ENCODE data around the gene NFE2. TPM values are rescaled to one million over a fixed set of nuclear protein-coding genes. Genes with fewer than 3 reads are reported as not detected.

The NFE2 gene
- polyA plus RNA-seq, 1 experiment, result 0.25 TPM

DNA sequence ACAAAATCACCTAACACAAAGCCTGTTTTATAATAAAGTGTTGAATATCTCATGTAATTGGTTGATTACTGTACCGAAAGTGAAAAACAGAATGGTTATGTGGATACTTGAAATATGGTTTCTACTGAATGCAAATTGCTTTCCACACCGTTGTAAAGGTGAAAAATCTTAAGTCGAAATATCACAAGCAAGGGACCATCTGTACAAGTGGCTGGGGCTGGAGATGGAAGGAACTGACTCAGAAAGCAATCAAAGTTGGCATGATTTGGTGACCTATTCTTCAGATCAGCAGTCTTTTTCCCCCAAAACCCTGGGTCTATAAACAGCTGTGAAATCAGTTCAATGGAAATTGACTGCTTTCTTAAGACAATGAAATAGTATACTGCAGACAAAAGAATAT is 24.4 kb downstream of the NFE2 start:
- H3K9me3 ChIP-seq (ENCODE audit: control insufficient read depth, insufficient read depth, low read length), result no peaks in the 10 kb centered on the region
- CTCF ChIA-PET, result interaction anchor here (0.7 kb wide), 1 partner anchor 37 kb away, joined by 3 read pairs; no protein-coding TSS in a partner anchor
- no peaks in the 10 kb centered on the region for H3K27me3 ChIP-seq (ENCODE audit: control insufficient read depth, insufficient read depth, low read length)
- POLR2A ChIA-PET, result interaction anchor here (0.6 kb wide), 1 partner anchor 45 kb away, joined by 3 read pairs; no protein-coding TSS in a partner anchor
- DNase-seq (ENCODE audit: low read depth, low spot score), result no peak
- H3K27ac ChIP-seq (ENCODE audit: low read depth, low read length), result no peak overlapping the region
- no peak overlapping the region for H3K4me3 ChIP-seq (ENCODE audit: low read depth, low read length)
- TF ChIP-seq, protein P1, sequence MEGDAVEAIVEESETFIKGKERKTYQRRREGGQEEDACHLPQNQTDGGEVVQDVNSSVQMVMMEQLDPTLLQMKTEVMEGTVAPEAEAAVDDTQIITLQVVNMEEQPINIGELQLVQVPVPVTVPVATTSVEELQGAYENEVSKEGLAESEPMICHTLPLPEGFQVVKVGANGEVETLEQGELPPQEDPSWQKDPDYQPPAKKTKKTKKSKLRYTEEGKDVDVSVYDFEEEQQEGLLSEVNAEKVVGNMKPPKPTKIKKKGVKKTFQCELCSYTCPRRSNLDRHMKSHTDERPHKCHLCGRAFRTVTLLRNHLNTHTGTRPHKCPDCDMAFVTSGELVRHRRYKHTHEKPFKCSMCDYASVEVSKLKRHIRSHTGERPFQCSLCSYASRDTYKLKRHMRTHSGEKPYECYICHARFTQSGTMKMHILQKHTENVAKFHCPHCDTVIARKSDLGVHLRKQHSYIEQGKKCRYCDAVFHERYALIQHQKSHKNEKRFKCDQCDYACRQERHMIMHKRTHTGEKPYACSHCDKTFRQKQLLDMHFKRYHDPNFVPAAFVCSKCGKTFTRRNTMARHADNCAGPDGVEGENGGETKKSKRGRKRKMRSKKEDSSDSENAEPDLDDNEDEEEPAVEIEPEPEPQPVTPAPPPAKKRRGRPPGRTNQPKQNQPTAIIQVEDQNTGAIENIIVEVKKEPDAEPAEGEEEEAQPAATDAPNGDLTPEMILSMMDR (IDR thresholded peaks at IDR 0.05; ENCODE audit: low read depth, low read length), result no peak

DNA sequence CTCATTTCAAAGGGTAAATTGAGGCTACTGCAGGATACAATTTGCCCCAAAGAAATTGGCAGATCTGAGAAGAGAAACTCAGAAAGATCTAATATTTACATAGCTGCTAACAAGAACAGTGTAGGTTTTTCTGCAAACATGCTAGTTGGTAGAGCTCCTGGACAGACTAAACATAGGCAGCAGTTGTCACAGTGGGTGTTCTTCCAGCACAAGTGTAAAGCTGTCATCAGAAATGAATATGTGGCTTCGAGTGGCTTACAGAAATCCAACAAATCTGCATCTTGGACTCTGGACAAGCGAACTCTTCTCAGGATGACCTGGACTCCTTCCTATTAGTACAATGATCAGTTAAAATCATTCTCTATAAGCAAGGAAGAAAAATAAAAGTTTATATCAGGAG is 26.8 kb downstream of the NFE2 start:
- Histone ChIP-seq H3K27me3 (ENCODE audit: control insufficient read depth, insufficient read depth, low read length) (no peaks in the 10 kb centered on the region), H3K27ac (ENCODE audit: low read depth, low read length) (no peak overlapping the region), H3K9me3 (ENCODE audit: control insufficient read depth, insufficient read depth, low read length) (no peaks in the 10 kb centered on the region), H3K4me3 (ENCODE audit: low read depth, low read length) (no peak overlapping the region)
- no peak for DNase-seq (ENCODE audit: low read depth, low spot score)
- POLR2A ChIA-PET, result no interaction called here
- TF ChIP-seq, protein P1 (IDR thresholded peaks at IDR 0.05; ENCODE audit: low read depth, low read length), result no peak
- CTCF ChIA-PET, result interaction anchor here (1.0 to 4.4 kb wide), 4 partner anchors 22 to 105 kb away, joined by 3 to 26 read pairs (median 4); partner anchors contain the start of gene COPZ1

DNA sequence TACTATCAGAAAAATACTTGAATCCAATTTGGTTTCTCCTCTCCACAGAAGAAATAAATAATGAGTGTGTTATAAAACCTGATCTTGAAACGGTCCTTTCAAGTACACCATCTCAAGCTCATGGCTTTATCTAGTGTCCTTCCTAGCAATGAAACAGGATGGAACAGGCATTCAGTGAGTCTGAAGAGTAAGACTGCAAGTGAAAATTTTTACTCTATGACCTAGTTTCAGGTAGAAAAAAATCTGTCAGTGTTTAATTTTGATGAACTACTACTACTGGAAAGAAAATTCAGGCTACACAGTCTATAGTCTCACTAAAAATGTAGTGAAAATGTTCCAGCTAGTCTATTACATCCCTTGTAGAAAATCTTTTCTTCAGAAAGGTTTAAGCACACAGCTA is 28.6 kb downstream of the NFE2 start:
- Histone ChIP-seq H3K27me3 (ENCODE audit: control insufficient read depth, insufficient read depth, low read length) (no peaks in the 10 kb centered on the region), H3K4me3 (ENCODE audit: low read depth, low read length) (no peak overlapping the region), H3K9me3 (ENCODE audit: control insufficient read depth, insufficient read depth, low read length) (no peaks in the 10 kb centered on the region), H3K27ac (ENCODE audit: low read depth, low read length) (no peak overlapping the region)
- POLR2A ChIA-PET, result no interaction called here
- TF ChIP-seq, protein P1 (IDR thresholded peaks at IDR 0.05; ENCODE audit: low read depth, low read length), result no peak
- CTCF ChIA-PET, result interaction anchor here (1.0 to 4.4 kb wide), 2 partner anchors 20 to 58 kb away, joined by 3 to 26 read pairs; no protein-coding TSS in a partner anchor
- no peak for DNase-seq (ENCODE audit: low read depth, low spot score)

DNA sequence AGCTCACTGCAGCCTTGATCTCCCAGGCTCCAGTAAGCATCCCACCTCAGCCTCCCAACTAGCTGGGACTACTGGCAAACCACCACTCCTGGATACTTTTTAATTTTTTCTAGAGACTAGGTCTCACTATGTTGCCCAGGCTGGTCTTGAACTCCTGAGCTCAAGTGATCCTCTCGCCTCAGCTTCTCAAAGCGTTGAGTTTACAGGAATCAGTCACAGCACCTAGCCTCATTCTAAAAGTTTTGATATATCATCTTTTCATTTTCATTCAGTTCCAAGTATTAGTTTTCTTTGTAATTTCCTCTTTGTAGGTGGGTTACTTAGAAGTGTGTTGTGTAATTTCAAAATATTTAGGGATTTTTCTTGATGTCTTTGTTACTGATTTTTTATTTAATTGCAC is 30.5 kb downstream of the NFE2 start:
- H3K9me3 ChIP-seq (ENCODE audit: control insufficient read depth, insufficient read depth, low read length), result no peaks in the 10 kb centered on the region
- no peak for DNase-seq (ENCODE audit: low read depth, low spot score)
- no peak overlapping the region for H3K27ac ChIP-seq (ENCODE audit: low read depth, low read length)
- H3K4me3 ChIP-seq (ENCODE audit: low read depth, low read length), result no peak overlapping the region
- H3K27me3 ChIP-seq (ENCODE audit: control insufficient read depth, insufficient read depth, low read length), result no peaks in the 10 kb centered on the region
- ChIA-PET CTCF (interaction anchor here (0.8 to 1.2 kb wide), 3 partner anchors 18 to 56 kb away, joined by 3 read pairs; partner anchors contain the start of gene COPZ1), POLR2A (interaction anchor here (1.0 kb wide), 1 partner anchor 10 kb away, joined by 3 read pairs; the partner anchor contains the start of genes CBX5 and HNRNPA1)
- TF ChIP-seq, protein P1 (IDR thresholded peaks at IDR 0.05; ENCODE audit: low read depth, low read length), result no peak

DNA sequence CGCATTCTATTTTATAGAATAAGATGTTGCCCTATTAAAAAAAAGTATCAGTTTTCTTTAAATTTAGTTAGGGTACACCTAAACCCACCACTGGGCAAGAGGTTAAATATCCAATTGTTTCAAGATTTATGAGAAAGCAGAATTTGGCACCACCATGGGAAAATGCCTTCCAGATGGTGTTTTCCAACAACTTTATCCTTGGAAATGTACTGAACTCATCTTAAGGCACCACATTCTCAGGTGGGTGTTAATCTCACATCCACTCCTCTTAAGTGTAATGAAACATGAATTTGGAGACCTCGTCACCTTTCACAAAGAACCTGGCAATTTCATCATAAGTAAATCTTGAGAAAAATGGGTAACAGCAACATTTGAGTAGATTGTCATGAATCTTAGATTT is 34.0 kb downstream of the NFE2 start:
- H3K27me3 ChIP-seq (ENCODE audit: control insufficient read depth, insufficient read depth, low read length), result no peaks in the 10 kb centered on the region
- no peak overlapping the region for H3K27ac ChIP-seq (ENCODE audit: low read depth, low read length)
- TF ChIP-seq, protein P1 (IDR thresholded peaks at IDR 0.05; ENCODE audit: low read depth, low read length), result no peak
- H3K4me3 ChIP-seq (ENCODE audit: low read depth, low read length), result no peak overlapping the region
- CTCF ChIA-PET, result interaction anchor here (1.0 to 2.7 kb wide), 2 partner anchors 15 to 45 kb away, joined by 3 to 19 read pairs; no protein-coding TSS in a partner anchor
- H3K9me3 ChIP-seq (ENCODE audit: control insufficient read depth, insufficient read depth, low read length), result no peaks in the 10 kb centered on the region
- no peak for DNase-seq (ENCODE audit: low read depth, low spot score)
- POLR2A ChIA-PET, result no interaction called here

All from AG04450 (cell line).